Neuronal stem cell (in vitro differentiated cells): Measurements from ENCODE around the gene PLAAT3.

Experiments
- DNase-seq: peaks from one replicate; pipeline ENCODE4 v3.0.0-alpha.2; 2013; ENCODE audit warnings: low spot score
- H2AFZ ChIP-seq: one replicate; pipeline ENCODE4 v1.6.1; 2013; ENCODE audit warnings: mild to moderate bottlenecking, low read length, inconsistent platforms
- H2AK5ac ChIP-seq: 2 replicates; pipeline ENCODE4 v1.6.1; 2013; ENCODE audit warnings: low read depth, mild to moderate bottlenecking, inconsistent platforms, low read length, moderate library complexity, mixed read lengths
- H2BK120ac ChIP-seq: 2 replicates; pipeline ENCODE4 v1.6.1; 2013; ENCODE audit warnings: low read depth, mild to moderate bottlenecking, inconsistent platforms, low read length, moderate library complexity, mixed read lengths
- H2BK12ac ChIP-seq: one replicate; pipeline ENCODE4 v1.6.1; 2013; ENCODE audit warnings: low read length, inconsistent platforms
- H2BK15ac ChIP-seq: 2 replicates; pipeline ENCODE4 v1.6.1; 2013; ENCODE audit warnings: mild to moderate bottlenecking, low read length, inconsistent platforms, mixed read lengths
- H2BK5ac ChIP-seq: one replicate; pipeline ENCODE4 v1.6.1; 2013; ENCODE audit warnings: inconsistent platforms, mild to moderate bottlenecking, low read length, moderate library complexity
- H3K14ac ChIP-seq: one replicate; pipeline ENCODE4 v1.6.1; 2013; ENCODE audit warnings: low read length, inconsistent platforms
- H3K18ac ChIP-seq: 2 replicates; pipeline ENCODE4 v1.6.1; 2013; ENCODE audit warnings: low read length, inconsistent platforms
- H3K23ac ChIP-seq: 2 replicates; pipeline ENCODE4 v1.6.1; 2013; ENCODE audit warnings: low read depth, mild to moderate bottlenecking, mixed read lengths, low read length, inconsistent platforms; ENCODE audit not compliant: poor library complexity
- H3K27ac ChIP-seq: replicated peaks from 3 replicates; pipeline ENCODE4 v1.5.1; 2013; ENCODE audit warnings: low read length, inconsistent platforms
- H3K27me3 ChIP-seq, 3 experiments: 2 replicates each; pipeline ENCODE4 v1.6.1; 2013; ENCODE audit warnings: low read length in 3 of 3, mild to moderate bottlenecking in 2 of 3, inconsistent platforms in 1 of 3, low read depth in 1 of 3, mixed read lengths in 1 of 3, moderate library complexity in 1 of 3; ENCODE audit not compliant: control insufficient read depth in 3 of 3, insufficient read depth in 3 of 3
- H3K36me3 ChIP-seq, 2 donors: replicated peaks in 1 of 2; 2 replicates each; pipeline ENCODE4 v1.6.1; 2013; ENCODE audit warnings: low read length in 2 of 2; ENCODE audit not compliant: control insufficient read depth in 2 of 2, insufficient read depth in 2 of 2
- H3K4ac ChIP-seq: 2 replicates; pipeline ENCODE4 v1.6.1; 2013; ENCODE audit warnings: inconsistent platforms, mild to moderate bottlenecking, low read length, moderate library complexity
- H3K4me1 ChIP-seq, 2 donors: 1 replicate in 1 of 2; 2 replicates in 1 of 2; pipeline ENCODE4 v1.6.1; 2013; ENCODE audit warnings: low read length in 2 of 2, low read depth in 1 of 2; ENCODE audit not compliant: control insufficient read depth in 2 of 2, insufficient read depth in 1 of 2
- H3K4me2 ChIP-seq: one replicate; pipeline ENCODE4 v1.6.1; 2013; ENCODE audit warnings: mild to moderate bottlenecking, low read length, inconsistent platforms; ENCODE audit not compliant: insufficient read depth, poor library complexity, severe bottlenecking
- H3K4me3 ChIP-seq, 2 donors: 2 replicates each; pipeline ENCODE4 v1.5.1; 2013; ENCODE audit warnings: low read length in 2 of 2, mild to moderate bottlenecking in 2 of 2, inconsistent platforms in 1 of 2, moderate library complexity in 1 of 2
- H3K79me1 ChIP-seq: one replicate; pipeline ENCODE4 v1.6.1; 2013; ENCODE audit warnings: low read depth, mild to moderate bottlenecking, inconsistent platforms, low read length, moderate library complexity
- H3K9ac ChIP-seq: one replicate; pipeline ENCODE4 v1.6.1; 2013; ENCODE audit warnings: mild to moderate bottlenecking, low read depth, low read length, inconsistent platforms; ENCODE audit not compliant: poor library complexity
- H3K9me3 ChIP-seq, 2 donors: replicated peaks in 1 of 2; 2 replicates each; pipeline versions ENCODE3 to v1.6.1; 2013; ENCODE audit warnings: low read length in 2 of 2, mild to moderate bottlenecking in 2 of 2, inconsistent platforms in 1 of 2, low read depth in 1 of 2, mixed read lengths in 1 of 2, moderate library complexity in 1 of 2; ENCODE audit not compliant: control insufficient read depth in 2 of 2, insufficient read depth in 1 of 2
- H4K8ac ChIP-seq: one replicate; pipeline ENCODE4 v1.6.1; 2013; ENCODE audit warnings: low read depth, mild to moderate bottlenecking, inconsistent platforms, low read length, moderate library complexity
- H4K91ac ChIP-seq: one replicate; pipeline ENCODE4 v1.6.1; 2013; ENCODE audit warnings: low read length, low read depth, mild to moderate bottlenecking, inconsistent platforms; ENCODE audit not compliant: poor library complexity
- whole genome bisulfite sequencing, 2 donors: extraction: QIAGEN DNeasy Blood & Tissue Kit; methylation state at CpG; one replicate each; pipeline ENCODE4 v1.1.7; 2013; ENCODE audit warnings: missing lambda C conversion rate in 2 of 2, mixed read lengths in 1 of 2; ENCODE audit not compliant: insufficient read length in 2 of 2, insufficient replicate concordance in 1 of 2; ENCODE audit errors: extremely low coverage in 2 of 2; 5-methylcytosine and 5-hydroxymethylcytosine counted together

PLAAT3 gene

DNA sequence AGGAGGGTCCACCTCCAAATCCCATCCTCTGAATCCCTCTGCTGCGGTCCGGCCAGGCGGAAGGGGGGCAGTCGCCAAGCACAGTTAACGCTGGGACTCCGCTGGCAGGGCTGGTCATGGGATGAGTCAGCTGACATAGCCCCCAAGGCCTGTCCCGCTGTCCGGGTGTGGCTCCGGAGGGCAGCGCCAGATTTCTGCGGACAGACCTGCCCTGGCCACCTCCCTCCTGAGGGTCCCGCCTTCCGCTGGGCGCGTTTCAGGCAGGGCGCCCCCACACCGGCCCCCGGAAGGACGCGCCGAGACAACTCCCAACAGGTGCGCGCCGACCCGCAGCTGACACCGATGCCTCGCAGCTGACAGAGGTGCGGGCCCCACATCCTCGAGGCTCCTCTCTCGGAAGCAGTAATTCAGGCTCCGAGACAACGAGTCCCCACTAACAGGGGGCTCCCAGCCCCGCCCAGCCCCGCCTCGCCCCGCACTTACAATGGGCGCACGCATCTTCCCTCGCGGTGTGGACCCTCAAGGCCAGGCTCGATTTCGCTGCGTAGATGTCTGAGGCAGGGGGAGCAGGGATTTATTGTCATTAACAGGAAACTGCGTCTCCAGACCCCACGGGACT, 607 bp downstream of the PLAAT3 start:
- peaks cover 0 to 65% (median 12%) of the 10 kb centered on the region in 3 experiments for H3K27me3 ChIP-seq
- WGBS, 2 donors, result no CpG with 5 or more reads among the region's 45 CpGs
- peaks cover 11% of the 10 kb centered on the region in 2 donors for H3K4me1 ChIP-seq
- peak overlapping the region; percentile 45 for H2BK5ac ChIP-seq
- no peak overlapping the region for H4K91ac ChIP-seq
- peak overlapping the region; percentile 41 to 88 for H3K4me3 ChIP-seq
- H2BK15ac ChIP-seq, result no peak overlapping the region
- H3K79me1 ChIP-seq, result no peaks in the 10 kb centered on the region
- H2AFZ ChIP-seq, result peak overlapping the region; percentile 97
- no peak overlapping the region for H2BK12ac ChIP-seq
- H3K9ac ChIP-seq, result peak overlapping the region; percentile 30
- H3K14ac ChIP-seq, result no peak overlapping the region
- H3K4ac ChIP-seq, result no peak overlapping the region
- peak overlapping the region; percentile 74 for H3K18ac ChIP-seq
- H3K23ac ChIP-seq, result peak overlapping the region; percentile 86
- no peaks in the 10 kb centered on the region for H3K36me3 ChIP-seq
- H3K4me2 ChIP-seq, result peak overlapping the region; percentile 99
- no peak for DNase-seq
- no peaks in the 10 kb centered on the region for H3K9me3 ChIP-seq
- no peak overlapping the region for H2AK5ac ChIP-seq
- H2BK120ac ChIP-seq, result no peak overlapping the region
- no peak overlapping the region for H3K27ac ChIP-seq
- no peak overlapping the region for H4K8ac ChIP-seq

DNA sequence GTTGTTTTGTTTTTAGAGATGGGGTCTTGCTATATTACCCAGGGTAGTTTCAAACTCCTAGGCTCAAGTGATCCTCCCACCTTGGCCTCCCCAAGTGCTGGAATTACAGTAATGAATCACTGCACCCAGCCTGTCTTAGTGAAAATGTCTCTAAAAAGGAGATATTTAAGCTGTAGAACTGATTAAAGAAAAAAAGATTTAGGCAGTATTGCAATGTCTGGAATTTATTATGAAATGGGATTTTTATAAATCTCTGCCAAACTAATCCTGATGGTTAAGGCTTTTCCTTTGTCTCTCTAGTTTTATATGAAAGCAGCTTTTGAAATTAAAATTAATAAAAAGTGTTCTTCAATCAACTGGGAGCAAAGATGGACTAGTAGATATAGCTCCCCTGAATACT, 2.1 kb downstream of the PLAAT3 start:
- Histone ChIP-seq H3K9me3 (no peaks in the 10 kb centered on the region), H3K14ac (no peak overlapping the region)

DNA sequence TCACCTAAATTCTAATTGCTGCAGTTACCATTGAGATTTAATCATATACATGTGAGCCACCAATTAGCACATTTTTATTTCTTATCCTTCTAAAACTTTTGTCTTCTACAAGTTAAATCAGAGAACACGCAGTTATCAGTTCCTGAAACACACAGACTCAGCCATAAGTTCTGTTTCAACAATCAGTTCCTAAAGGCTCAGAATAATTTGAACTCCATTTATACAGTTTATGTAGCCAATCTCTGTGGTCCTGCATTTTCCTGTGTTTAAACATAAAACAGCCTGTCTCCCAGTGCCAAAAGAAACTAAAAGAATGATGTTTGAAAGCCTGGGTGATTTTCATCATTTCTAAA, 2.9 kb downstream of the PLAAT3 start:
- H3K79me1 ChIP-seq, result no peaks in the 10 kb centered on the region
- H3K36me3 ChIP-seq, result no peaks in the 10 kb centered on the region
- no peak overlapping the region for H2BK15ac ChIP-seq
- no peak overlapping the region for H4K8ac ChIP-seq
- no peak overlapping the region for H2AK5ac ChIP-seq
- no peak overlapping the region for H2BK5ac ChIP-seq
- H3K4me3 ChIP-seq, result no peak overlapping the region
- no peak overlapping the region for H3K23ac ChIP-seq
- no peak overlapping the region for H3K9ac ChIP-seq
- no peak overlapping the region for H4K91ac ChIP-seq
- no peak overlapping the region for H3K14ac ChIP-seq
- H3K4me2 ChIP-seq, result no peak overlapping the region
- H3K9me3 ChIP-seq, result no peaks in the 10 kb centered on the region
- H3K27me3 ChIP-seq, result peaks cover 0 to 67% (median 12%) of the 10 kb centered on the region in 3 experiments
- no peak overlapping the region for H3K18ac ChIP-seq
- H2BK12ac ChIP-seq, result no peak overlapping the region
- H2BK120ac ChIP-seq, result no peak overlapping the region
- H3K27ac ChIP-seq, result no peak overlapping the region
- DNase-seq, result no peak
- H2AFZ ChIP-seq, result no peak overlapping the region
- WGBS, 2 donors, result no CpG with 5 or more reads among the region's 1 CpG
- H3K4ac ChIP-seq, result no peak overlapping the region
- peaks cover 11% of the 10 kb centered on the region in 2 donors for H3K4me1 ChIP-seq

More for the DNA sequence above, 2.1 kb downstream of the PLAAT3 start:
- Histone ChIP-seq H3K4ac (no peak overlapping the region), H2AK5ac (no peak overlapping the region), H3K4me3 (no peak overlapping the region), H2BK15ac (no peak overlapping the region), H3K23ac (no peak overlapping the region), H3K18ac (no peak overlapping the region), H3K27ac (no peak overlapping the region), H2BK120ac (no peak overlapping the region), H3K4me2 (no peak overlapping the region), H3K27me3 (peaks cover 0 to 67% (median 12%) of the 10 kb centered on the region in 3 experiments), H2BK12ac (no peak overlapping the region), H3K4me1 (peaks cover 11% of the 10 kb centered on the region in 2 donors), H2BK5ac (no peak overlapping the region), H4K91ac (no peak overlapping the region), H3K9ac (no peak overlapping the region), H3K36me3 (no peaks in the 10 kb centered on the region), H3K79me1 (no peaks in the 10 kb centered on the region), H4K8ac (no peak overlapping the region), H2AFZ (no peak overlapping the region)
- no peak for DNase-seq

DNA sequence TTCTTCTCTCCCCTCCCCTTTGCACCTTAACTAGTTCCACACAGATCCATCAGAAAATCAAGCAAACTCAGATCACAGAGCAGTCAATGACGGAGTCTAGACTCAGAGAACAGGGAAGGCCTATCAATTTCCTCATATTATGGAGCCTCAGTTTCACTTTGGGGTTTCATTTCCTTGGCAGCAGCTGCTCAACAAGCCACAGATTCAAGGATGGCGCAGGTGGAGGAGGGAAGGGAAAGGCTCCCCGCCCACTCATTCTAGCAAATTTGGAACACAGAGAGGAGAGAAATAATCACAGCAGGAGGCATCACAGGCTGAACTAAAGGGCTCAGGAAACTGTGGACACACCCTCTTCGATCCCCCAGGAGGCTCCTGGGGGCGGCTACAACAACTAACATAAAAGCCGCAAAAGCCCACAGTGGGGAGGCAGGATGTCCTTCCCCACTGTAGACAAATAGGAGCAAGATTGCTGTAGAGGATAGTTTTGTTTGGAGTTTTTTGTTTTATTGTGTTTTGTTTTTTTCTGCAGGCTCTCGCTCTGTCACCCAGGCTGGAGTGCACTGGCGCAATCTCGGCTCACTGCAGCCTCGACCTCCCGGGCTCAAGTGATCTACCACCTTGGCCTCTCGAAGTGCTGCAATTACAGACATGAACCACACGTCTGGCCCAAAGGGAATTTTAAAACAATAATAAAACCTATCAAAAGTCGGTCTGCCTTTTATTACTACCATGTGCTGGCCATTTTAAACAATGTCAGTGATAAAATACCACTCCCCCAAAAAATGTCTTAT, 3.4 kb downstream of the PLAAT3 start:
- H2BK12ac ChIP-seq, result no peak overlapping the region
- H3K4me3 ChIP-seq, result no peak overlapping the region
- H3K79me1 ChIP-seq, result no peaks in the 10 kb centered on the region
- H4K91ac ChIP-seq, result no peak overlapping the region
- no peak overlapping the region for H3K9ac ChIP-seq
- DNase-seq, result no peak
- H3K23ac ChIP-seq, result no peak overlapping the region
- no peak overlapping the region for H3K14ac ChIP-seq
- H3K4me2 ChIP-seq, result no peak overlapping the region
- H3K4ac ChIP-seq, result no peak overlapping the region
- no peak overlapping the region for H2BK120ac ChIP-seq
- H2AFZ ChIP-seq, result no peak overlapping the region
- WGBS, 2 donors, result no CpG with 5 or more reads among the region's 14 CpGs
- no peak overlapping the region for H3K18ac ChIP-seq
- H2BK5ac ChIP-seq, result no peak overlapping the region
- H2BK15ac ChIP-seq, result no peak overlapping the region
- no peak overlapping the region for H4K8ac ChIP-seq
- H3K27me3 ChIP-seq, result peaks cover 0 to 63% (median 12%) of the 10 kb centered on the region in 3 experiments
- peaks cover 11% of the 10 kb centered on the region in 2 donors for H3K4me1 ChIP-seq
- no peak overlapping the region for H3K27ac ChIP-seq
- H3K9me3 ChIP-seq, result peaks cover 0 to 2% of the 10 kb centered on the region in 2 donors
- no peaks in the 10 kb centered on the region for H3K36me3 ChIP-seq
- H2AK5ac ChIP-seq, result no peak overlapping the region
